ENCODE data around the gene GRID1.

GRCh38 chr10:85919491-85920021 is 447.0 kb downstream of the GRID1 start:
- TF ChIP-seq POLR2A (IDR thresholded peaks at IDR 0.05) = no peak
- no peak for TF ChIP-seq CTCF (IDR thresholded peaks at IDR 0.05)
